Measurements from ENCODE around the gene SLC44A2.

GRCh38 chr19:10643172-10643967 lies 18.0 kb downstream of the SLC44A2 start:
- TF ChIP-seq POLR2A (IDR thresholded peaks at IDR 0.05) (no peak), CTCF (IDR thresholded peaks at IDR 0.05) (no peak)
